A673 (cell line): ENCODE data around the gene LYPD4. TPM values are rescaled to one million over a fixed set of nuclear protein-coding genes. Genes with fewer than 3 reads are reported as not detected.
A peak's percentile ranks its signal among the peaks of the same experiment; 100 is the strongest.
"Not testable (repeated sequence)": the region's sequence is repeated elsewhere in the genome, so short reads cannot be mapped to it uniquely, and the experiment has no call there.

Source experiments
- BruUV-seq: library from RNA; stranded (reverse); fragments of 400-500 nt; replicated peaks from 2 replicates; lab custom pipeline; 2021; lab: Mats Ljungman, UMichigan
- CTCF ChIA-PET: fragments of 300-600 bp; sonication (Branson Sonifier 250); formaldehyde crosslinking; loops from one replicate; lab custom pipeline; 2022; ENCODE audit warnings: antibody characterized with exemption; lab: Charles Lee
- POLR2A ChIA-PET: fragments of 300-600 bp; sonication (Branson Sonifier 250); formaldehyde crosslinking; loops from one replicate; lab custom pipeline; 2022; ENCODE audit warnings: antibody characterized with exemption; ENCODE audit not compliant: low non-redundant PET; lab: Charles Lee
- DNase-seq: peaks from one replicate; pipeline ENCODE4 v3.0.0-alpha.2; 2015; ENCODE audit warnings: low spot score
- H3K27ac ChIP-seq: fragments of 200-600 bp; sonication (generic); 2 replicates; pipeline ENCODE4 v1.5.1; 2016; ENCODE audit warnings: mixed run types, low read depth, mild to moderate bottlenecking, mixed read lengths, antibody characterized with exemption, low read length; ENCODE audit not compliant: poor library complexity, severe bottlenecking
- H3K27me3 ChIP-seq: fragments of 200-600 bp; sonication (generic); replicated peaks from 2 replicates; pipeline ENCODE4 v1.6.1; 2017; ENCODE audit warnings: mixed run types, low read depth, mild to moderate bottlenecking, mixed read lengths, antibody characterized with exemption, low read length; ENCODE audit not compliant: insufficient read depth, poor library complexity
- H3K36me3 ChIP-seq: fragments of 200-600 bp; sonication (generic); 2 replicates; pipeline ENCODE4 v1.6.1; 2016; ENCODE audit warnings: mixed run types, mild to moderate bottlenecking, mixed read lengths, antibody characterized with exemption, low read length; ENCODE audit not compliant: insufficient read depth, poor library complexity, severe bottlenecking
- H3K4me1 ChIP-seq: fragments of 200-600 bp; sonication (generic); 2 replicates; pipeline ENCODE4 v1.6.1; 2017; ENCODE audit warnings: mixed run types, mild to moderate bottlenecking, mixed read lengths, antibody characterized with exemption, low read length; ENCODE audit not compliant: insufficient read depth, poor library complexity, severe bottlenecking
- H3K4me3 ChIP-seq: fragments of 200-600 bp; sonication (generic); 2 replicates; pipeline ENCODE4 v1.5.1; 2016; ENCODE audit warnings: low read depth, mixed run types, mild to moderate bottlenecking, mixed read lengths, low read length; ENCODE audit not compliant: poor library complexity, severe bottlenecking
- H3K9me3 ChIP-seq: fragments of 200-600 bp; sonication (generic); 2 replicates; pipeline ENCODE4 v1.6.1; 2016; ENCODE audit warnings: mixed run types, low read depth, mild to moderate bottlenecking, mixed read lengths, antibody characterized with exemption, low read length; ENCODE audit not compliant: poor library complexity, severe bottlenecking
- CTCF ChIP-seq: fragments of 300-800, 200-600 bp; sonication (generic); conservative IDR thresholded peaks from 2 replicates; pipeline ENCODE4 v1.5.1; 2017; ENCODE audit warnings: low read depth, mild to moderate bottlenecking, antibody characterized with exemption, low read length, moderate library complexity, mixed read lengths
- EZH2 ChIP-seq: fragments of 200-600 bp; sonication (generic); IDR thresholded peaks from 2 replicates; pipeline ENCODE4 v1.6.1; 2017; ENCODE audit warnings: borderline replicate concordance, low read depth, mild to moderate bottlenecking, mixed read lengths, antibody characterized with exemption, low read length; ENCODE audit not compliant: poor library complexity, severe bottlenecking
- intact Hi-C: fragments of 100-400 bp; cut with micrococcal nuclease; formaldehyde crosslinking; loops from one replicate; pipeline ENCODE4 v1.10.0; 2022; ENCODE audit not compliant: unreplicated experiment
- total RNA-seq: library from RNA; stranded (reverse); gene quantifications from 2 replicates; pipeline ENCODE4 v1.2.3, GENCODE V29; 2021

LYPD4 gene
- total RNA-seq, 1 experiment from 2014 or later = not detected

DNA sequence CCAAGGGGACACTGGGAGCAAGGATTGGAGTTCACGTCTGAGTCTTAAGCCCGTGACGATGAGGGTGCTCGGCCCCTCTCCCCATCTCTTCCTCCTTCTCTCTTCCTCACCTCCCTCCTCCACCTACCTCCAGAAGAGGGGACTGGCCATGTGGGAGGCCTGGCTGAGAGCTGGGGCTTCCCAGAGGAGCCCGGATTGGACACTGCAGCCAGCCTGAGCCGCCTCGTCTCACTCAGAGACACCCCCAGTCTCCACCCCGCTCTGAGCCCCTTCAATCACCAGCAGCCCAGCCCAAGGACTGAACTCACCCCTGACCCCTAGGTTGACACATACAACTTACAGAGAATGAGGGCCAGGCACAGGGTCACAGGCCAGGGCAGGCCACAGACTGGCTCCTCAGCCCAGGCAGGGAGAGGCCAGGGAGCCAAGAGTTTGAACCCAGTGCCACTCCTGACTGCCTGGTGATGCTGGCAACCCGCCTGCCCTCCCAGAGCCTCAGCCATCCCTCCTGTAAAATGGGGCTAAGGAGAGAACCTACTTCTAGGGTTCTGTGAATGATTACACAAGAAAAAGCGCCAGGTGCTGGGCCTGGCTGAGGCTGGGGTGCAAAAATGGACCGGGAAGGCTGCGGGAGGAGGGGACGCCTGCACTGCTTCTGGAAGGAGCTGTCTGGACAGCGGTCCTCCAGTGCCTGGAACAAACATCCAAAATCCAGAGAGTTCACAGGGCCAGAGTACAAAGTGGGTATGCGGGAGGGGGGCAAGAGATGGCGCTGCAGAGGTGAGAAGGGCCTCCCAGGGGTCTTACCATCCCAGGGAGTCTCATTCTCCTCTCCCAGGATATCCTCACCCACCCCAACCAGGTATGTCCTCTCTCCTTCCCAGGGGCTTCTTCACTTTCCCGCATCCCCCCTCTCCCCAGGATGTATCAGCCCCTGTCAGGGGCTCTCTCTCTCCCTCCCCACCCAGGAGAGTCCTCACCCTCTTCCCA, 33.7 kb upstream of the LYPD4 start:
- peak overlapping the region; percentile 65 for H3K27ac ChIP-seq
- ChIA-PET POLR2A (no interaction called here), CTCF (no interaction called here)

GRCh38 chr19:41876847-41877832, 32.7 kb upstream of the LYPD4 start, which contains the start of gene CD79A:
CD79A (plus strand) TSS chr19:41877279; CDS start chr19:41877305, 26 bp downstream.
- intact Hi-C loops = no loop called here
- DNase-seq = no peak
- Histone ChIP-seq H3K4me3 (no peak within 1 kb of the TSS), H3K27me3 (no peaks in the 10 kb centered on the region), H3K9me3 (no peaks in the 10 kb centered on the region), H3K4me1 (peaks cover 58% of the 10 kb centered on the region), H3K27ac (peak within 1 kb of the TSS; percentile 65), H3K36me3 (peaks cover 9% of the 10 kb centered on the region)
- CTCF ChIA-PET = no interaction called here
- POLR2A ChIA-PET = no interaction called here
- BruUV-seq = no TSS peak
- TF ChIP-seq EZH2 (no peak), CTCF (no peak)

More for the DNA sequence above, 33.7 kb upstream of the LYPD4 start:
- Histone ChIP-seq H3K4me3 (no peak overlapping the region), H3K4me1 (peaks cover 65% of the 10 kb centered on the region), H3K36me3 (no peaks in the 10 kb centered on the region), H3K27me3 (no peaks in the 10 kb centered on the region), H3K9me3 (no peaks in the 10 kb centered on the region)
- no peak for DNase-seq
- no TSS peak for BruUV-seq
- no peak for TF ChIP-seq EZH2
- no peak for TF ChIP-seq CTCF
- intact Hi-C loops = no loop called here

- peaks cover 21% of the 10 kb centered on the region for H3K36me3 ChIP-seq
- H3K27me3 ChIP-seq, H3K4me3 ChIP-seq, CTCF ChIA-PET, H3K9me3 ChIP-seq, DNase-seq, BruUV-seq, POLR2A ChIA-PET, intact Hi-C loops: not testable (repeated sequence)
- H3K27ac ChIP-seq = peak overlapping the region; percentile 70
- H3K4me1 ChIP-seq = peaks cover 47% of the 10 kb centered on the region
These were observed 31.5 kb upstream of the LYPD4 start for GRCh38 chr19:41875973-41876372.
